ENCODE results near the gene NUDT22. TPM values are rescaled to one million over a fixed set of nuclear protein-coding genes. Genes with fewer than 3 reads are reported as not detected.
A peak's percentile ranks its signal among the peaks of the same experiment; 100 is the strongest.

NUDT22 gene
- total RNA-seq, 3 donors from 2014 or later: 82.4 to 88.3 (median 86.1) TPM

DNA sequence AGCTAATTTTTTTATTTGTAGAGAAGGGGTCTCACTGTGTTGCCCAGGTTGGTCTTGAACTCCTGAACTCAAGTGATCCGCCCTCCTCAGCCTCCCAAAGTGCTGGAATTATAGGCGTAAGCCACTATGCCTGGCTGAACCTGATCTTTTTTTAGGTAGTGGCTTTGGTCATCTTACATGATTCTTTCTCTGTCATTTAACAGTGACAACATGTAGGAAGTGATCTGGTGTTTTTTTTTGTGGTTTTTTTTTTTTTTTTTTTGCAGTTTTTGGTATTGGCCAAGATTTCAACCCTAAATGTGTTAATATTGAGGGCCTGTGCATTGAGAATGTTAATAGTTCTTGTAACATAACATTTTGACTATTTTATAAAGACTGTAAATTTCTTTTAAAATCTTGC lies 27.6 kb upstream of the NUDT22 start:
- Mint-ChIP-seq H3K4me3 (no peak overlapping the region), H3K9me3 (no peaks in the 10 kb centered on the region), H3K27me3 (ENCODE audit: low read depth) (no peaks in the 10 kb centered on the region), H3K4me1 (ENCODE audit: low read depth) (peaks cover 3% of the 10 kb centered on the region), H3K36me3 (ENCODE audit: insufficient read depth) (peaks cover 46% of the 10 kb centered on the region)
- DNase-seq (no peak), ATAC-seq (no peak)

DNA sequence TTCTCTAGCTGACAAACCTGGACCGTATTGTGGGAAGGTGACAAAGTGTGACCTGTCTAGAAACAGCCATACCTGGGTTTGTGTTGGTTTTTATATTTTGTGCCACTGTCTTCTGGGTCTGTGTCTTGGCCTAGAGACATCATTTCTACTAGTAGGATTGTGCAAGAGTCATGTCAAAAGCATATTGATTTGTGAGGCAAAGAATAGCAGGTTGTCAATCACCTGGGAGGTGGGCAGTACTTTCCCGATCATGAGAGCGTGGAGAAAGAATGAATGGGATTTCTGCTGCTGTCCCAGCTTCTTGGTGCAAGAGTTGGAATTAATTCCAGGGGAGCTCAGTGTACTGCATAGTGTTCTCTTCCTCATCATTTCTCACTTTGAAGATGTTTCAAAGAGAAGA lies 24.5 kb upstream of the NUDT22 start:
- Mint-ChIP-seq H3K9me3 (no peaks in the 10 kb centered on the region), H3K4me1 (ENCODE audit: low read depth) (peaks cover 28% of the 10 kb centered on the region), H3K27me3 (ENCODE audit: low read depth) (no peaks in the 10 kb centered on the region), H3K36me3 (ENCODE audit: insufficient read depth) (peaks cover 37% of the 10 kb centered on the region), H3K4me3 (no peak overlapping the region)
- DNase-seq (no peak), ATAC-seq (no peak)

DNA sequence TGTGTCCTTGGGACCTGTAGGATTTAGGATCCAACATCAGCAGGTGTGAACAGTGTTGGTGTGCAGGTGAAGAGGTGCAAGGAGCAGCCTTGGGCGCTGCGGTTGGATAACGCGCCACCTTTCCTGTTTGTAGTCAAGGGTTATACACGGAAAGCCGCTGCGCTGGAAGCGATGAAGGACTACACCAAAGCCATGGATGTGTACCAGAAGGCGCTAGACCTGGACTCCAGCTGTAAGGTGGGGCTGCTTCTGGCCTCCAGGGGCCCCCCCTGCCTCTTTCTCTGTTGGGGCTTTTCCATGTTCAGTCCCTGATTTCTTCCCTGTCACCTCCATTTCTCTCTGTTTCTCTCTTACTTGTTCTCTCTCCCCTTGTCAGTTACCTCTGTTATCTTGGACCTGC lies 23.1 kb upstream of the NUDT22 start:
- ATAC-seq: no peak
- H3K4me3 Mint-ChIP-seq: no peak overlapping the region
- no peak for DNase-seq
- peaks cover 35% of the 10 kb centered on the region for H3K36me3 Mint-ChIP-seq (ENCODE audit: insufficient read depth)
- no peaks in the 10 kb centered on the region for H3K27me3 Mint-ChIP-seq (ENCODE audit: low read depth)
- peaks cover 30% of the 10 kb centered on the region for H3K4me1 Mint-ChIP-seq (ENCODE audit: low read depth)
- H3K9me3 Mint-ChIP-seq: no peaks in the 10 kb centered on the region

DNA sequence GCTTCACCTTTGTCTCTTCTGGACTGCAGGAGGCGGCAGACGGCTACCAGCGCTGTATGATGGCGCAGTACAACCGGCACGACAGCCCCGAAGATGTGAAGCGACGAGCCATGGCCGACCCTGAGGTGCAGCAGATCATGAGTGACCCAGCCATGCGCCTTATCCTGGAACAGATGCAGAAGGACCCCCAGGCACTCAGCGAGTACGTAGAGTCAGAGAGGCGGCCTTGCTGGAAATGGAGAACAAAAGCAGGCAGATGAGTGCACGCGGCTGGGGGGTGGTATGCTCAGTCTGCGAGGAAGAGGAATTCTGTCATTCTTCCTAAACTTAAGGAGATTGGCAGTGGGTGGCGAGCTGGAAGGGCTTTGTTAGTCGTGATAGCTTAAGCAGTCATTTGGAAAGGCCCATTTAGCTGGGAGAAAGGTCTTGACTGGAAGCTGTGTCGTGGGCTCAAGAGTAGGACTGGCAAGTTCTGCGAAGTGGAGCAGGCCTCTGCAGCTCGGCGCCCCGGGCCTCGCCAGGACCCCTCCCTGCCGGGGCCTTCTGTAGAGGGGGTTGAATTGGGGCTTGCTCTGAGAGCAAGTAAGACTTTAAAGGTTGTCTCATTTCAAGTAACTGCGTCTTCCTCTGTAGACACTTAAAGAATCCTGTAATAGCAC lies 22.5 kb upstream of the NUDT22 start:
- Mint-ChIP-seq H3K4me3 (no peak overlapping the region), H3K9me3 (no peaks in the 10 kb centered on the region), H3K36me3 (ENCODE audit: insufficient read depth) (peaks cover 35% of the 10 kb centered on the region), H3K4me1 (ENCODE audit: low read depth) (peaks cover 32% of the 10 kb centered on the region), H3K27me3 (ENCODE audit: low read depth) (no peaks in the 10 kb centered on the region)
- DNase-seq: no peak
- no peak for ATAC-seq

DNA sequence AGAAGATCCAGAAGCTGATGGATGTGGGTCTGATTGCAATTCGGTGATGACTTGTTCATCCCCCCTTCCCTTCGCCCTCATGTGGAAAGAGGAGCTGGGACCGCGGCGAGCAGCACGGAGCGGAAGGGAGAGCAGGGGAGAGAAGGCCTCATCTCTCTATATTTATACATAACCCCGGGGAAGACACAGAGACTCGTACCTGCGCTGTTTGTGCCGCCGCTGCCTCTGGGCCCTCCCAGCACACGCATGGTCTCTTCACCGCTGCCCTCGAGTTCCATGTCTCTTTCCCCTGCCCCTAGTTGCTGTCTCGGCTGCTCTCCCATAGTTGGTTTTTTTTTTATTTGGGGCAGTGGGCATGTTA lies 22.0 kb upstream of the NUDT22 start:
- Mint-ChIP-seq H3K27me3 (ENCODE audit: low read depth) (no peaks in the 10 kb centered on the region), H3K4me1 (ENCODE audit: low read depth) (peaks cover 37% of the 10 kb centered on the region), H3K4me3 (no peak overlapping the region), H3K9me3 (no peaks in the 10 kb centered on the region), H3K36me3 (ENCODE audit: insufficient read depth) (peaks cover 38% of the 10 kb centered on the region)
- DNase-seq (no peak), ATAC-seq (no peak)

DNA sequence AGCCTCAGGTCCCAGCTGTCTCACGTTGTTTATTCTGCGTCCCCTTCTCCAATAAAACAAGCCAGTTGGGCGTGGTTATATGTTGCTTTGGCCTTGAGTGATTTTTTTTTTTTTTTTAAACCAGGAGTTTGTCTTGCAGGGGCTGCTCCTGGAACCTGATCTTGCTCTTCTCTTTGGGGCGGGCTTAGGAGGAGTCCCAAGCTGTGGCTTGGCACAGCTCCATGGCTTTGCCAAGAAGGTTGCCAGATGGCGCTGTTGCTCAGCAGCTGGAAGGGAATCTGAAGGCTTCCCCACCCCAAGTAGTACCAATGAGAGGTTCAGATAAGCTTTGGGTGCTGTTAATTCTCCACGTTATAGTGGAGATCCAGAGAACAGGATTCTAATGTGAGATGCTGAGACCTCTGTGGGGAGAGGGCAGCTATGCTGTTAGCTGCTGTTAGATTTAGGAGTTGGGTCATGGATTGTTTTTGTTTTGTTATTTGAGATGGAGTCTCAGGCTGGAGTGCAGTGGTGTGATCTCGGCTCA lies 21.5 kb upstream of the NUDT22 start:
- peaks cover 41% of the 10 kb centered on the region for H3K36me3 Mint-ChIP-seq (ENCODE audit: insufficient read depth)
- peak; percentile 77 for DNase-seq
- peaks cover 40% of the 10 kb centered on the region for H3K4me1 Mint-ChIP-seq (ENCODE audit: low read depth)
- H3K4me3 Mint-ChIP-seq: peak overlapping the region; percentile 62
- H3K9me3 Mint-ChIP-seq: no peaks in the 10 kb centered on the region
- ATAC-seq: peak in 1 of 2 donors; percentile 23
- no peaks in the 10 kb centered on the region for H3K27me3 Mint-ChIP-seq (ENCODE audit: low read depth)

DNA sequence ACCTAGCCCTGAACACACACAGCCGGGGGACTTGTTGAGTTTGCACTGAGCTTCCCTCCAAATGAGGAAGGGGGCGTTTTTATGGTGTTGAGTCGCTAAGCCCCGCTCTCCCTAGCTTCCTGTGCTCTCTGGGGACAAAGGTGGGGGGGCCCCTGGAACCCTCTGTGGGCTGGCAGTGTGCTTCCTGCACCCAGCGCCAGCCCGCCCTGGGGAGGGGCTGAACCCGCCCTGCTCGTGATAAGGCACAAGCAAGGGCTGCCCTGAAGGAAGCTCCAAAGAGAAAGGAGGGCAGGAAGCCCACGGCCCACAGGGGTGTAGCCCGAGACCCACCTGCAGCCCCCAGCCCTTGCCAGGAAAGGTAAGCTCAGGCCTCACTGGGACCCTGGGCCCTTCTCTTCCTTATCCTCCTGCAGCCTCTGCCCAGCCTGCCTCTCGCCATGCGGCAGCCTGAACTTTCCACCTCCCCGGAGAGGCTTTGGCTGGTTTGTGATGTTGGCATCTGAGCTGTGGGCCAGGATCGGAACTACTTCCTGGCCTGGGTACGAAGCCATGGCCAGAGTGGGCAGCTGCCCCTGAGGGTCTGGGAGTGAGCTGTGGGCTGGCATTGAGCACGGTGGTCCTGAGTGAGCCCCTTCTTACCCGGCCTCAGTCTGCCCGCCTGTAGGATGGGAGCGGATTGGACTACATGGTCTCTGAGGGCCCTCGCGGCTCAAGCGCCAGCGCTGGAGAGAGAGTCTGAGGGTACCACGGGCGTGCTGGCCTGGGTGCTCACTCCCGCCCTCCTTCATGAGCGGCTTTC lies 19.4 kb upstream of the NUDT22 start, which contains the start of gene FERMT3:
Gene FERMT3 (plus strand): TSS at position 265 of the 799 bp plus-strand sequence. CDS start 644 bp downstream, outside the sequence.
- Mint-ChIP-seq H3K4me3 (peak within 1 kb of the TSS; percentile 96), H3K36me3 (ENCODE audit: insufficient read depth) (peaks cover 38% of the 10 kb centered on the region), H3K9me3 (no peaks in the 10 kb centered on the region), H3K4me1 (ENCODE audit: low read depth) (peaks cover 40% of the 10 kb centered on the region), H3K27me3 (ENCODE audit: low read depth) (no peaks in the 10 kb centered on the region)
- ATAC-seq (peak; percentile 41 to 58), DNase-seq (peak; percentile 68)

DNA sequence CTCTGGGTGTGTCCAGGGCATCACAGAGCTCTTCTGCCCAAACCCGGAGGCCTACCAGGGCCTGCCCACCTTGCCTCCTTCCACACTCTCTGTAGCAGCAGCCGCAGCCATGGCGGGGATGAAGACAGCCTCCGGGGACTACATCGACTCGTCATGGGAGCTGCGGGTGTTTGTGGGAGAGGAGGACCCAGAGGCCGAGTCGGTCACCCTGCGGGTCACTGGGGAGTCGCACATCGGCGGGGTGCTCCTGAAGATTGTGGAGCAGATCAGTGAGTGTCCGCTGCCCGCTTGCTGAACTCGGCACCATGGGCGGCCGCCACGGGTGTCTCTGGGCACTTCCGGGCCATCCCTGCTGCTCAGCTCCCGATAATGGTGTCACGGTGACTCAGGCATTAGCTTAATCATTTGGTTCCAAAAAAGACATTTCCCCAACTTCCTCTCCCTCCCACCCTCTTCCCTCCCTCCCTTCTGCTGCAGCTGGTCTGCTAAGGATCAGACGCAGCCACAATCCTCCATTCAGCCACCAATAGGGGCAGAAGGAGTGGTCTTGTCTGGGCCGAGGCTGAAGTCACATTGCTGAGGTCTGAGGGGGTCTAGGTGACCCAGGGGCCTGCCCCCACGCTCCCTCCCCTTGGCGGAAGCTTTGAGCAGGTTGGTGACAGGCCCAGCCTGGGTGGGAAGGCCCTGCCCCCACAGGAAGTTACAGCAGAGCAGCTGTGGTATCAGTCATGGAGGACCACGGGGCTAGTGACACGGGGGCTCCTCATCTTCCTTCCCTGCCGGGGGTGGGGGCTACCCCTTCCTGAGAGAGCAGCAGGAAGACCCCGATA lies 18.6 kb upstream of the NUDT22 start:
- H3K36me3 Mint-ChIP-seq (ENCODE audit: insufficient read depth): peaks cover 40% of the 10 kb centered on the region
- no peaks in the 10 kb centered on the region for H3K9me3 Mint-ChIP-seq
- DNase-seq: peak; percentile 76
- peak; percentile 78 to 79 for ATAC-seq
- no peaks in the 10 kb centered on the region for H3K27me3 Mint-ChIP-seq (ENCODE audit: low read depth)
- peak overlapping the region; percentile 96 for H3K4me3 Mint-ChIP-seq
- H3K4me1 Mint-ChIP-seq (ENCODE audit: low read depth): peaks cover 42% of the 10 kb centered on the region

DNA sequence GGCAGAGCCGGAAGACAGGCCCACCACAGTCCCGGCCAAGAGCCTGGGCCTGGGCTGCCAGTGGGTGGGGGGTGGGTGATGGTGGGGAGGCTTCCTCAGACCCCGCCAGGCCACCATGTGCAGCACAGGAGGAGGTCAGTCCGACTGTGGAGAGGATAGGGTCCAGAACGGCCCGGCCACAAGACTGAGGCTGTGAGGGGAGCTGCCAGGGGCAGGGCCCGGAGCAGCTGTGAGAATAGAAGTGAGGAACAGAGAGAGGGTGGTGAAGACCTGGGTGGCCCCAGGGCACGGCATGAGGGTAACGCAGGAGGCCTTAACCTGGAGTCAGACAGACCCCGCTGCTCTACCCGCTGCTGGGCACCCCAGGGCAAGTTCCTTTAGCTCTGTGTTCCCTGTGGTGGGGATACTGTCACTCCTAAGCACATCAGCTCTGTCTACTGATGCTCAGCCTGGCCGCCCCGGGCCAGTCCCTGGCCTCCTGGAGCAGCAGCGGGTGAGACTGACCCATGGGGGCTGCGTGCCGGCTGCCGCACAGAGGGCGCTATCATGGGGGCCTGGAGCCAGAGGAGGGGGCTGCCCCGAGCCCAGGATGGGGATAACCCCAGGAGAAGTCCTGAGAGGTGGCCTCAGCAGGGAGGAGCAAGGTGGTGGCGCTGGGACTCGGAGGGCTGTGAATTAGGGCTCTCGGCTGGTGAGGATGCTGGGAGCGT lies 17.8 kb upstream of the NUDT22 start:
- Mint-ChIP-seq H3K36me3 (ENCODE audit: insufficient read depth) (peaks cover 39% of the 10 kb centered on the region), H3K9me3 (no peaks in the 10 kb centered on the region), H3K27me3 (ENCODE audit: low read depth) (no peaks in the 10 kb centered on the region), H3K4me3 (peak overlapping the region; percentile 96), H3K4me1 (ENCODE audit: low read depth) (peaks cover 44% of the 10 kb centered on the region)
- no peak for ATAC-seq
- no peak for DNase-seq

DNA sequence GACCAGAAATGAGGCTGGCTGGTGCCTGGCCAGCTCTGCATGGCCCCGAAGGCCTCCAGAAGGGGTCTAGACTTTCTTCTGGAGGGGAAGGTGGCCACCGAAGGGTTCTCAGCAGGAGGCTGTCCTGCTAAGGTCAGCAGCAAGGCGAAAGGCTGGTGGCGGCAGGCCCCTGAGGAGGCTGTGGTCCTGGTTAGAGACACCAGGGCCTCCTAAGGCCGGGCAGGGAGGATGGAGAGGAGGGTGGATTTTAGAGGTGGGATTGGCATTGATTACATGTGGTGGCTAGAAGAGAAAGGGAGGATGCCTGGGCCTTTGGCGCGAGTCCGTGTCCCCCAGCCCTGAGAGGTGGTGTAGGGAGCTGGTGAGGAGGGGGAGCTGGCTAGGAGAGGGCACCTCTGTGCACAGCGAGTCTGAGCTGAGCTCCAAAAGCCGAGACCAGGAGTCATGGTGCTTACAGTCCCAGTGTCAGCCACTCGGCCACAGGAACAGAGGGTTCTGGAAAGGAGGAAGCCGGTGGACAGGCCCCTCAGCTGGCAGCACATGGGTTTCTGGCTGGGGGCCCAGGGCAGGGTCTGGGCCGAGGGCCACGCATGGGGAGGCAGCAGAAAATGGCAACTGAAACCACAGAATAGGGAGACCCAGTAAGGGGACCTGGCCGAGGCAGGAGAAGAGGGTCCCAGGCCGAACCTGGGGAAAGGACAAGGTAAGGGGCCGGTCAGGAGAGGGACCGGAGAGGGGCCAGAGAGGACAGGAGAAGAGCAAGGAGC lies 17.1 kb upstream of the NUDT22 start:
- H3K4me3 Mint-ChIP-seq: peak overlapping the region; percentile 96
- H3K36me3 Mint-ChIP-seq (ENCODE audit: insufficient read depth): peaks cover 36% of the 10 kb centered on the region
- H3K9me3 Mint-ChIP-seq: no peaks in the 10 kb centered on the region
- no peaks in the 10 kb centered on the region for H3K27me3 Mint-ChIP-seq (ENCODE audit: low read depth)
- peaks cover 42% of the 10 kb centered on the region for H3K4me1 Mint-ChIP-seq (ENCODE audit: low read depth)
- no peak for DNase-seq
- no peak for ATAC-seq

DNA sequence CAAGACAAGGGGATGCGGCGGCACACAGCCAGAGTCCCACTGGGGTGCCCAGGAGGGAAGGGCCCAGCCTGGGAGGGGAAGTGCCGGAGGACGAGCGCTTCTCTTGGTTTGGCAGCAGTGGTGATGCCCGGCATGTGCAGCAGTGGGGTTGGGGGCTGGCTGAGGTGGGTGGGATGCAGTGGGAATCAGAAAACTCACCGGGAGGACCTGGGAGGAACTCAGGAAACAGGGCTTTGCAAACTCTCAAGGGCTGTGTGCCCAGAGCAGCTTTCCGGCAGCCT lies 16.6 kb upstream of the NUDT22 start:
- no peaks in the 10 kb centered on the region for H3K9me3 Mint-ChIP-seq
- peaks cover 36% of the 10 kb centered on the region for H3K4me1 Mint-ChIP-seq (ENCODE audit: low read depth)
- peaks cover 31% of the 10 kb centered on the region for H3K36me3 Mint-ChIP-seq (ENCODE audit: insufficient read depth)
- DNase-seq: no peak
- H3K27me3 Mint-ChIP-seq (ENCODE audit: low read depth): no peaks in the 10 kb centered on the region
- no peak for ATAC-seq
- H3K4me3 Mint-ChIP-seq: no peak overlapping the region

DNA sequence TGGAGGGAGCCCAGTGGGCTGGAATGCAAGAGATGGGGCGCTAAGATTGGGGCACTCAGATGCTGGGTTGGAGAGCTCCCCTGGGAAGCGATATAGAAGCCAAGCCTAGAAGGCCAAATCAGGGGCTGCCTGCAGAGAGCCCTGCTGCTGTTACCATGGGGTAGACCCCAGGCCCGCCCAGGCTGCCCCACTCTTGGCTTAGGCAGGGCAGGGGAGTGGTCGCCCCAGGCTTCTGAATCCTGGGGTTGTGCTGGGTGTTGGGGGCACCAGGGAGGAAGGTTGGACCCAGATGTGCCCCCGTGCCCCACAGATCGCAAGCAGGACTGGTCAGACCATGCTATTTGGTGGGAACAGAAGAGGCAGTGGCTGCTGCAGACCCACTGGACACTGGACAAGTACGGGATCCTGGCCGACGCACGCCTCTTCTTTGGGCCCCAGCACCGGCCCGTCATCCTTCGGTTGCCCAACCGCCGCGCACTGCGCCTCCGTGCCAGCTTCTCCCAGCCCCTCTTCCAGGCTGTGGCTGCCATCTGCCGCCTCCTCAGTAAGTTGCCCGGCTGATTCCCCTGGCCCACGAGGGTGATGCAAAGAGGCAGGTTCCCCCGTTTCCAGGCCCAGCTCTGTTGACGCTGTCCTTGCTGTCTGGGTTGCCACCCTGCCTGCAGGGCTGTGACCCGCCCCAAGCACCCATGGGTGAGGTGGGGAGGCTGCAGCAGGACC lies 15.6 kb upstream of the NUDT22 start:
- Mint-ChIP-seq H3K36me3 (ENCODE audit: insufficient read depth) (peaks cover 33% of the 10 kb centered on the region), H3K4me1 (ENCODE audit: low read depth) (peaks cover 36% of the 10 kb centered on the region)

More for the DNA sequence above, 15.6 kb upstream of the NUDT22 start:
- ATAC-seq (no peak), DNase-seq (no peak)
- no peaks in the 10 kb centered on the region for H3K9me3 Mint-ChIP-seq
- no peaks in the 10 kb centered on the region for H3K27me3 Mint-ChIP-seq (ENCODE audit: low read depth)
- H3K4me3 Mint-ChIP-seq: no peak overlapping the region

Measured in activated T-cell treated with anti-CD3 and anti-CD28 coated beads, Interleukin-2, amount 50 U/mL, for 4 hours (primary cell).